GM18520 (cell line): ENCODE measurements around the gene EML6.
"Not testable (repeated sequence)": the region's sequence is repeated elsewhere in the genome, so short reads cannot be mapped to it uniquely, and the experiment has no call there.

Experiments
- ATAC-seq: cut with Tn5 transposase; IDR thresholded peaks from one replicate; pipeline ENCODE4 v1.9.1; 2021; ENCODE audit not compliant: unreplicated experiment

EML6 gene

DNA sequence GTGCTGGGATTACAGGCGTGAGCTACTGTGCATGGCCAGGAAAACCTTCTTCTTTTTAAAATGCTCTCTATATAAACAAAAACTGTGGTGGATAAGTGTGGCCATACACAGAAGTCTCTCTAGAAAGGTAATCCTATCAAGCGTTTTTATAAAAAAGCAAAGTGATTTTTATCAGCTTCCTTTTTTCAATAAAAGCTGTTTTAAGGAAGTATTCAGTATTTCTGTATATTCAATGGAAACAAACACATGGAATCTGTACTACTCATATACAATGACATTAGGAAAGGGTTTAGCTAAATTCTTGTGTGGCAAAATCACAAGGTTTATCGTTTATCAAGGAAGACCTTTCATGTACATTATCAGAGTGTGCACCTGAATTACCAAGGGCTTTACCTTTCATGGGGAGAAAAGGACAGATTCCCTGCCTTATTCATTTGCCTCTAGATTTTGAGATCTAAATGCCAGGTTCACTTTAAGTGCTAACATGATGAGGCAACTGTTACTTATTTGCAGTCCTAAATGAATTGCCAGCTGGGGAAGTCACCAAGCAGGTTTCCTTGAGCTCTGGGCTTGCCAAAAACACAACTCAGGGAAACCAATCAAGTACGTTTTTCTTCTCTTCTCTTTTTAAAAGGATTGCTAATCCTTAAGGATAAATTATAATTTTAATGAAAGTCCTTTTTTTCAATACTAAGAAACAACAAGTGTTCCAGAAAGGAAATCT is 256.0 kb downstream of the EML6 start:
- ATAC-seq: no peak

DNA sequence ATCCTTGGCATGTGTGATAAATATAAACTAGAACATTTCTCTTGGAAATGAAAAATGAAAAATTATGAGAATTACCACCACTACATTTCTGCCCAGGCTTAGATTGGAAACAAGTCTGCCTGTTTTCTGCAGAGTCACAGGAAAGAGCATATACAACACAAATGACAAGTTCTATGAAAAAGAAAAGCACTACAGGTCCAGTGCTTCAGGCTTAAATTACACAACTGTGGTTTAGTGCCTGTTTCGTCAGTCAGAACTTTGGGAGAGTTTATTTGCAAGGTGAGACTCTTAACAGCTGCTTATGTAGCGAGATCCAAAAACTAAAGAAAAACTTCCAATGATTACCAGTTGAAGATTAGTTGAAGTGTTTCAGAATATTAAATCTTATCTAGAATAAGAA is 257.9 kb downstream of the EML6 start:
- ATAC-seq: no peak

DNA sequence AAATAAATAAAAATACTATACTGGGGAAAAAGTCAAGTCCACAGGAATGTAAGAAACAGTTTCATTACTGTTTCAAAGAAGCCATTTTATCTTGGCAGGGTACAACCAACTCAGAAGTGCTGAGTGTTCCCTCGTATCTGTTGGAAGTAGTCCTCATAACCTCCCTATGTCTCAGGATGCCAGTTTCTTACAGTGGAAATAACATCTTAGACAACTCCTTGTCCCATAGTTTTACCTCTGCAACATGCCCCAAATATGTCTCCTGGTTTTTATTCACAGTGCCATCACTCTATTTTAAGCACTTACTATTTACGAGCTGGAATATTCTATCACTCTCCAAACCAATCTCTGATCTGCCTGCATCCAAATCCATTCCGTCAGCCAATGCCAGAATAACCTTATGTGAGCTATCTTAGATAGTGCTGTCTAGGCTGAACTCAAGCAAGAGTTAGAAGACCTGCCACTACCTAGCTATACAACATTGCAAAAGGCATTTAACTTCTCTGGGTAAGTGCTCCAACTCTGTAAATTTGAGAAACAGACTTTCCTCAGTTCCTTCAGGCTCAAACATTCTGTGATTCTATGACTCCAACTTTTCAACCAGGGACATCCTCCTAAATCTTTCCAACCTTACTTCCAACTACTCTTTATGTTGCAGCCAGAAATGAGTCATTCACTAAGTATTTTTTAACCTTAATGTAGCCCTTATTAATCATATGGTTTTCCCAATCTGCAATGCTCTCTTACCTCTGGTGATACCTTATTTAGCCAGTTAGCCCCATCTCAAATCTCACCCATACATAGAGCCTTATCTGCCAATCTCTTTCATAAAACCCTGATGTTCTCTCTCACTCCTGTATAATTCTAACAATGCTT is 260.1 kb downstream of the EML6 start:
- ATAC-seq: no peak

DNA sequence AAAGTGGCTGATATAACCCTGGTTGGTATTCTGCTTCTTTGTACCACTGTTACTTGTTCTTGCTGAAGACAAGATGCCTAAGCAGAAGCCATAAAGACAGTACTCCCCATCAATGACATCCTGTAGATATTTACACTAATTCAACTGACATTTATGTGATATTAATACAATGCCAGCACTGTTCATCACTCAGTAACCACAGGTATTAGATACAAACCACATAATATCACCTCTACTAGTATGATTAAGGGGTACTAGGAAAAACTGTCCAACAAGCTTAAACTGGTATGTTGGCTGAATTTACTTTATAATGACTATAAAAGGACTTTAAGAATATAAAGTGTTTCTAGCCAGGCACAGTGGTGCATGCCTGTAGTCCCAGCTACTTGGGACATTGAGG is 261.0 kb downstream of the EML6 start:
- no peak for ATAC-seq

DNA sequence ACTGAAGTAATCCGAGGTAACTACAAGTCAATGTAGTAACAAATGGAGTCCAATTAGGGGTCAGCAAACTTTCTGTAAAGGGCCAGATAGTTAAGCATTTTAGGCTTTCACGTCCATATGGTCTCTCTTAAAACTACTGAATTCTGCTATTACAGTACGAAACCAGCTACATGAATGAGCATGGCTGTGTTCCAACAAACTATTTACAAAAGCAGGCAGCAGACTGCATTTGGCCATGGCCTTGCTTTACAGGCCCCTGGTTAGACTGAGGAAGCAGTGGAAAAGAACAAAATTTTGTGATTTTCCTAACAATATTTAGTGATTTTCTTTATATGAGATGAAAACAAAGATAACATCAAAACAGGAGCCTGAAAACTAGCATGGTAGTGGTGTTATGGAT is 262.8 kb downstream of the EML6 start:
- no peak for ATAC-seq

DNA sequence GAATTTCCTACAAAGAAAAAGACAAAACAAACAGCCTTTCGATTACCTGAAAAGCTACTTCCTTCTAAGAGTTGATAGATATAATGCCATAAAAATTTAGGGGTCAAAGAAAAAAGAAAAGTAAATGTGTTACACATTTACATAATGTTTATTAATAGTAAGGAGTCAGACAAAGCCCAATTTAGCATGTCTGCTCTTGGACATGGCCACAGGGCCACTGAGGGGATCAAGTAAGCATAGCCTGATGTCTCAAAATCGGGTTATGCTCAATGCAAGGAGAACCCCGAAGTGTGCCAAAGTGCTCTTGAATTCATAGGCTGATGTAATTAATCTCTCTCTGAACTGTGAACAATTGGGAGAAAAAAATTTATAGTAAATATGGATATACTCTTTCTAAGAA is 265.1 kb downstream of the EML6 start:
- ATAC-seq: no peak

DNA sequence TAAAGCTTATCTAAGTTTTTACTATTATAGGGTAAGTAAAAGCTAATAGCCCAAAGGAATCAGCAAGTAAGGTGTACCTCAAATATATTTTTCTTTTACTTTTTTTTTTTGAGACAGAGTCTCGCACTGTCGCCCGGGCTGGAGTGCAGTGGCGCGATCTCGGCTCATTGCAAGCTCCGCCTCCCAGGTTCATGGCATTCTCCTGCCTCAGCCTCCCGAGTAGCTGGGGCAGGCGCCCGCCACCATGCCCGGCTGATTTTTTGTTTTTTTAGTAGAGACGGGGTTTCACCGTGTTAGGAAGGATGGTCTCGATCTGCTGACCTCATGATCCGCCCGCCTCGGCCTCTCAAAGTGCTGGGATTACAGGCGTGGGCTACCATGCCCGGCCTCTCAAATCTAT is 267.2 kb downstream of the EML6 start:
- ATAC-seq: not testable (repeated sequence)

DNA sequence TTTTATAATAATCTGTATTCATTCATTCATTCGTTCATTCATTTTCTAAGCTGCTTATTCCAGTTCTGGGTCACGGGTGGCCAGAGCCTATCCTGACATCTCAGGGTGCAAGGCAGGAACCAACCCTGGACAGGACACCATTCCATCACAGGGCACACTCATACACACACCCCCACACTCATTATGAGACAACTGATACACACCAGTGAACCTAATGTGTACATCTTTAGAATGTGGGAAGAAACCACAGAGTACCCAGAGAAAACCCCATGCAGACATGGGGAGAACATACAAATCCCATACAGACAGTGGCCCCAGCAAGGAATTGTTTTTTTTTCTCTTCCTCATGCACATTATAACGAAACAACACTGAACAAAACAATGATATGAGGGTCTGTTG is 272.1 kb downstream of the EML6 start:
- ATAC-seq: peak; percentile 45

DNA sequence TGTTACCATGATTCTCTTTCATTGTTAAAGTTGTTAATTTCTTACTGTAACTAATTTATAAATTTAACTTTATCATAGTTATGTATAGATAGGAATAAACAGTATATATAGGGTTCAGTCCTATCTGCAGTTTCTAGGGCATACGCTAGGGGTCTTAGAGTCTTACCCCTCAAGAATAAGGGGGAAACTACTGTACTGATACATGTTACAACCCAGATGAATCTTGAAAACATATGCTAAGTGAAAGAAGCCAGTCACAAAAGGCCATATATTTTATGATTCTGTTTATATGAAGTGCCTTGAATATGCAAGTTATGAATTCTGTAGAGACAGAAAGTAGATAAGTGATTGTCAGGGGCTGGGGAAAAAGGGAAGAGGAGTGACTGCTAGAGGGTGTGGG is 274.4 kb downstream of the EML6 start:
- no peak for ATAC-seq

DNA sequence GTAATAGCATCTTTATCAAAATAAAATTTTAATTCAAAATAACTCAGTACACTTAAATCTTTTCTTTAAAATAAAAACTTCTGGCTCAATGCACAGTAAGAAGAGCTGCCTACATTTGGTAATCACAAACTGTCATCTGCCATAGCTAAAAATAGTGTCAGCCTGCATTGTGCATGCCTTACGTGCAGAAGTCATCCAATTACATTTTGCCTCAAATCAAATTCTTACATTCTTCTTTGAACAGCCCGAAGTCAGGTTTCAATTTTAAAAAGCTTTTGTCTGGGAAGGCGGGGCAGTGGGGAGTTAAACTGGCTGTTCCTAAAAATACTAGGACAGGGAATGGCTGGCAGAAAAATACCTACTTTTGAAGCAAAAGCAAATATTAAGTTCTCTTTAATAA is 275.7 kb downstream of the EML6 start:
- ATAC-seq: no peak

DNA sequence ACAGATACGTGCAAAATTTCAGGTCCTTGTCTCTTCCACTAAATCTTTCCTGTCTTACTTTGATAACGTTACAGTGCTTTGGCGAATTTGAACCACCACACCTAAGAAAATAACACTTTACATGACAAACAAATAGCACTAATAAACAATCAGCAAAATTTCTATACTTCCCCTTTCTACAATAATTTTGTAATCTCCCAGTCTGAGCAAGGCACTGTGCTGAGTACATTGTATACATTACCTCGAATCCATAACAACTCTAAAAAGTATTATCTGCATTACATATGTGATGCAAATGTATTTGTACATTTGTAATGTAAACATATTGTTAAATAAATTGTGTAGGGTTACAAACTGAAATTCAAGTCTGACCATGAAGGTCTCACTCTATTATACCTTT is 276.9 kb downstream of the EML6 start:
- ATAC-seq: no peak

DNA sequence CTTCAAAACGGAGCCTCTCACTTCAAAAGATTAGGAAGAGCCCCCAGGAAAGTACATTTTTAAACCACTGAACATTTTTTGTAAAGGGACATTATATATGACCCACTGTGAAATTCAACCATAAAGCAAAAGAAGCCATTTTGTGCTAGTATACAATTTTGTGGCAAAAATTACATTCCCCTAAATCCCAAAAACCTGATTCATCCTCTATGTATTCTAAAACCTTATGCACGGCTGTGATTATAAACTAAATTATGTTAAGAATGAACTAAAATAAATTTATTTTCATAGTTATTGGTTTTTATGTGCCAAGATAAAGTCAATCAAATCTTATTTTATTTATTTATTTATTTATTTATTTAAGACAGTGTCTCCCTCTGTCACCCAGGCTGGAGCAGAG is 278.3 kb downstream of the EML6 start:
- no peak for ATAC-seq

DNA sequence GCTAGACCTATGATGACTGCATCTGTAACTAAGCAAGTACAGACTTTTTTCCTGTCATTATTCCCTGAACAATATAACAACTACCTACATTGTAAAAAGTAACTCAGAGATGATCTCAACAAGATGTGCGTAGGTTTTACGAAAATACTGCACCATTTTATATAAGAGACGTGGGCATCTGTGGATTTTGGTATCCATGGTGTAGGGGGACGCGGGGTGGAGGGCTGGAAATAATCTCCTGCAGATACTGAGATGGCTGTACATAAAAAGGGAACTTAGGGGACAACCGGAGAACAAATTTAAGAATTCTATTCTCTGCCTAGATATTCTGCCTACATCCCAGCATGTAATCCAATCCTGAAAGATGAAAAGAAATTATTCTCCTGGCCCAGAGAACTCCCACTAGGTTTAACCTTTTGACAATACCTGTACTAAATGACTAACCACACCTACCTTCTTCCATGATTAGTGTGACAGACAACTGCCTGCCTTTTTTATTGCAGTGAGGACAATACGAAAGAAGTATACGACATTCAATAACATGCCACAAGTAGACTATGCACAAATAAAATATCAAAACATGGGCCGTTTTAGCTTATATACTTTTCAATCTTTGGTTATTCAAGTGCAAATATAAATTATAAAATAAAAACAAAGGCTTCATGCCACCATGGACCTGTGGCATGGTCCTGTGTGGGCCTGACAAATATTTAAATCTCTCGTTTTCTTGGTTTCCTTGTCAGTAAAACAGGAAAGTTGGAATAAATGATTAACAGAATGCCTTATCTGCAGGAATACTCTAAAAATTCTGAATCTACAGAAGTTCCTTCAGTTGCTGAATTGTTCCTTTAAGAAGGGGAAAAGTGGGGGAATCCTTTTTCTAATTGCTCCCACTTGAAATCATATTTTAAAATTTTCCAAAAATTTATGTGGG is 280.5 kb downstream of the EML6 start:
- ATAC-seq: no peak

DNA sequence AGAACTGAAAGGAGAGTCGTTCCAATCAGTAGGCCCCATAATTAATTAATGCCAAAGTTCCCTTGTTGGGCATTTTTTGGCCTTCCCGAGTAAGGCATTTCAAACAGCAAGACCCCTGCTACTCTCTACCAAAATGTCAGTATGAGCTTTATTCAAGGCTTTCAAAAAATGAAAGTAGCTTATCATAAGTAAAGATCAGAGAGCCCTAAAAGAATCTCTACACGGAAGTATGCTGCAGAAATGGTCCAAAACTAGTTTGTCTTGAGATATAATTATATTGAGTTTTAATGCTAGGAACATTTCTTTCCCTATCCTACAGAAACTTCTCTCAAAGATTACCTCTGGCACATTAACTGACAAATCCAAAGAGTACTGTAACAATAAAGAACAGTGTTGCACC is 282.8 kb downstream of the EML6 start:
- no peak for ATAC-seq

DNA sequence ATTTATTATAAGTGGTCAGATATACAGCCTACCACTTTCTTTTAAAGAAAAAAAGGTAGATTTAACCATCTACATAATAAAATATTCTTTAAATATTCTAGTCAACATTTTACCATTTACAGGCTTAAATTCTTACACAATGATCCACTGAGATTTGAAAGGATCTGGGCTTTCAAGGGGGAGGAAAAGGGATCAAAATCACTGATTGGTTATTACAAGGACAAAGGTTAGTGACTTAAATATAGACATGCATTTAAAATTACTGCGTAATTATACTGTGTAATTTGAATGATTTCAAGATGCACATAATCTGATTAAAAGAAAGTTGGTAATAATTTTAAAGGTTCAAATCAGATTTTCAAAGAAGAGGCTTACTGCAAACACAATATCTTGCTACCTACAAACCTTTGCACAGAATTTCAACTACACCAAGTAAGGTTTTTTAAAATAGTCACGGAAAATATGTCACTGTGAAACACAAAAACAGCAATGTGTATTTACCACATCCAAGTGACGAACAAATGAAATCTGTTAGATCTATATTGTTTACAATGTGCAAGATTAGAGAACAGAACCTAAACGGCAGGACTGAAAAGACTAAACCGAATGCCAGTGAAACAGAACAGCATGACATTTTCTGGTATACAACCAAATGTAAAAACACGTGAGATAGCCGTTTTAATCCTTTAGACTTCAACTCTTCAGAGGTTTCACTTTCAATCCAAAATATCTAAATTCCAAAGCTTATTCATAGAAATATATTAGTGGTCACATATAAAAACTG is 286.0 kb downstream of the EML6 start:
- ATAC-seq: no peak

DNA sequence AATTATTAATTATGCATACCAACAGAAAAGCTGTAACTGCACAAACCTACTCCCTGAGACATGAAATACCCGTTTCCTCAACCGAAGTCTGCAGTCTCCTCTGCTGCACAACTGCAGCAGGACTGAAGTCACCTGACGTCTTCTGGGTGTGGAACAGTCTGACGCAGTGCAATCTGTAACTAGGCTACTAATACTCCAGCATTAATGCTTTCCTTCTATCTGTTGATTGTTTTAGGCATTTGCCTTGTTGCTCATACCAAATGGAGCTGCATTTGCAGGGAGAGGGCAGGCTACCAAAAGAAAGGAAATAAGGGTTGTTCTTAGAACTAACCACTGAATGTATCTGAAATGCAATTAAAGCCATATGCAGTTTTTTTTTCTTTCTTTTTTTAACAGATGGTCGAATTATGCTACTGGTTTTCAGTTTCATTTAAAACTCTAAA is 286.7 kb downstream of the EML6 start:
- peak; percentile 89 for ATAC-seq

DNA sequence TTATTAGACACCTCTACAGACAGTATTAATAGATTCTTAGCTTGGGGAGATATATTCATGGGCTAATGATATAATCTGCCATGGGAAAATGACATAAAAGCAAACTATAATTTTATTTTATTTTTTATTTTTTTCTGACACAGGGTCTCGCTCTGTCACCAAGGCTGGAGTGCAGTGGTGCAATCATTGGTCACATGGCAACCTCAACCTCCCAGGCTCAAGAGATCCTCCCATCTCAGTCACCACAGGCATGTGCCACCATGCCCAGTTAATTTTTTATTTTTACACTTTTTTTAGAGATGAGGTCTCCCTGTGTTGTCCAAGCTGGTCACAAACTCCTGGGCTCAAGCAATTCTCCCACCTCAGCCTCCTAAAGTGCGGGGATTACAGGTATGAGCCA is 287.5 kb downstream of the EML6 start:
- no peak for ATAC-seq

DNA sequence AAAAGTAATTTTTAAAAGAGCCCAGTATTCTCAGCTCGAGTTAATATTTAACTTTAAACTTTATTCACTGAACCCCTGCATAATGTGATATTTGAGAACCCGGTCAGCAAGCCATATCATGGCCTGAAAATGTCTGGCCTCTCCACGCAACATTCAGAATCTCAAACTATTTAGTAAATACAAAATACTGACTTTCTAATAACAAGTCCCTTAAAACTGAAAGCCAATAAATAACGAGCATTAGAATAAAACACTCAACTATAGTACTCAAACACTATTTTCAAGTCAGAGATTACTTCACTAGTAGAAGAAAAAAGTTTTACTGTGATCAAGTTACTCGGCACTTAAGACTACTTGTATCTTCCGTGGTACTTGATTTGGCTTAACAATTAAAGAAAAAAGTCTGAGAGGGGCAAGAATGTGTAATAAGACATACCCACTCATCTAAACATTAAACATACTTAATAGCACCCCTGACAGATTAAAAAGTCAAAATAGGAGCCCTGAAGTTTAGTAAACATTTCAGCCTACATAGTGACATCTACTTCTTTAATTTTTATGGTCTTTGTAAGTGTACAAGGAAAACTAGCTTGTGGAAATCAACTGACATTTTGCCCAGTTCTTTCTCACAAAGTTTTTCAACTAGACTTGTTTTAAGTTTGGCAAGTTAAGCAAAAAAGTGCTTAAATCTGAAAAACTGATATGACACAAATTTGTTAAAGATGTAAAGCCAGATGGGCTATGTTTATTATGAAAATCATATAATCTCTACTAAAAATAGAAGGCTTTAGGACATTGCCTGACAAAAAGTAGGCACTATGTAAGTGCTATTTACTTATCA is 288.6 kb downstream of the EML6 start:
- no peak for ATAC-seq

DNA sequence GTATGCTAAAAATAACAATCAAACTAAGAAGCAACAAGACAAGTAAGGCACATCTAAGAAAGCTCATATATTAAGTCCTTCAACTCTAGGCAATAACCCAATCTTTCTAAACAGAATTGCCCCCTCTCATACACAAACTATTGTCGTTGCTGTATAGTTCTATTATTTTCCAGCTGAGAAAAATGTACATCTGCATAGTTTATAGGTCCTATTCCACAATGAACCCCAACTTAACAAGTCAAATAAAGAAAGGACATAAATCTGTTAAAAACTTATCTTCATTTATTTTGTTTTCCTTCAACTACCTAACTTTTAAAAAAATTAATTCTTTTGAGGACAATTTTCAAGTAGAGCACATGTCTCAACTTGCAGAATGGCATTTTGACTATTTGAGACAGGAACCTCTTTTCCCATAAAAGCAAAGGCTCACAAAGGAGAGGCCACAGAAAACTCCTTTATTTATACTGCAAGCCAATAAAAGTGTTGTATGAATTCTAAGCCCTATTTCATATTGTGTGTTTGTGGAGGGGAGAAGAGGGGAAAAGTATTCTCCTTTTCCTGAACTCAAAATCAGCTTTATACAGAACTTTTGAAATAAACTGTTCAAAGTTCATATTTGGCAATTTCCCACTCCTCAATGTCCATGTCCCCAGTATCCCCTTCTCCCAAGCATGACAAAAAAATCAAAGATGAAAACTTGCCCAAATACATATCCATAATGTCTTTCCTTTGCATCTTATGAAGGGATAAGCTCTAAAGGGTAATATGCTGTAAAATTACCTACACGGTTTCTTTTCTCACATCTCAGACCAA is 289.4 kb downstream of the EML6 start:
- no peak for ATAC-seq
